Fibroblast of the aortic adventitia (primary cell): Measurements from ENCODE around the gene CDH8. TPM values are rescaled to one million over a fixed set of nuclear protein-coding genes. Genes with fewer than 3 reads are reported as not detected.

Experiments used
- DNase-seq: peaks from one replicate; pipeline ENCODE4 v3.0.0-alpha.2; 2010; ENCODE audit warnings: low read depth
- H3K4me3 ChIP-seq: 2 replicates; pipeline ENCODE4 v1.5.1; 2011; ENCODE audit warnings: low read depth, mild to moderate bottlenecking, control low read depth, low read length, moderate library complexity
- CTCF ChIP-seq: IDR thresholded peaks from 2 replicates; pipeline ENCODE4 v1.5.1; 2011; ENCODE audit warnings: mild to moderate bottlenecking, low read length, control low read depth, inconsistent platforms; ENCODE audit not compliant: insufficient read depth
- total RNA-seq: library from RNA; depleted of rRNA; stranded (reverse); fragments of >200 nt; gene quantifications from 2 replicates; pipeline ENCODE4 v1.2.3, GENCODE V29; 2012; ENCODE audit warnings: low replicate concordance

The CDH8 gene
- total RNA-seq, 1 donor, result not detected

- TF ChIP-seq CTCF, result no peak
- H3K4me3 ChIP-seq, result no peak overlapping the region
- DNase-seq, result no peak
Measured at GRCh38 chr16:61616088-61616487, 420.1 kb downstream of the CDH8 start.

- no peak overlapping the region for H3K4me3 ChIP-seq
- no peak for TF ChIP-seq CTCF
- no peak for DNase-seq
Measured at GRCh38 chr16:61611847-61612491, 424.3 kb downstream of the CDH8 start.

GRCh38 chr16:61606581-61606980 lies 429.7 kb downstream of the CDH8 start:
- TF ChIP-seq CTCF, result no peak
- H3K4me3 ChIP-seq, result no peak overlapping the region
- DNase-seq, result no peak
